OCI-LY3 (cell line): ENCODE data around the gene ST6GALNAC2.

Source experiments
- H2AFZ ChIP-seq: fragments of 200-600, 300-600 bp; shearing (Covaris generic); 2 replicates; pipeline ENCODE4 v1.6.0; 2014; ENCODE audit warnings: antibody characterized with exemption, low read depth, low read length
- H3K27ac ChIP-seq: fragments of 200-600, 300-600 bp; sonication (generic); 2 replicates; pipeline ENCODE4 v1.5.1; 2014; ENCODE audit warnings: mild to moderate bottlenecking, low read length, moderate library complexity, mixed read lengths
- H3K27me3 ChIP-seq: fragments of 200-600, 300-600 bp; sonication (generic); 2 replicates; pipeline ENCODE4 v1.6.1; 2014; ENCODE audit warnings: low read depth, low read length, mixed read lengths
- H3K36me3 ChIP-seq: fragments of 200-600, 300-600 bp; sonication (generic); replicated peaks from 2 replicates; pipeline ENCODE3; 2014; ENCODE audit warnings: low read depth, low read length, mixed read lengths
- H3K4me1 ChIP-seq: fragments of 300-600, 200-600 bp; sonication (generic); 2 replicates; pipeline ENCODE4 v1.6.1; 2014; ENCODE audit warnings: low read length, mixed read lengths
- H3K4me2 ChIP-seq: fragments of 200-600, 300-600 bp; sonication (generic); 2 replicates; pipeline ENCODE4 v1.6.1; 2014; ENCODE audit warnings: low read length, mixed read lengths
- H3K4me3 ChIP-seq: fragments of 300-600, 200-600 bp; sonication (generic); 2 replicates; pipeline ENCODE4 v1.5.1; 2014; ENCODE audit warnings: antibody characterized with exemption, mild to moderate bottlenecking, low read length, moderate library complexity
- H3K79me2 ChIP-seq: fragments of 300-600, 200-600 bp; shearing (Covaris generic); 2 replicates; pipeline ENCODE4 v1.6.1; 2014; ENCODE audit warnings: mild to moderate bottlenecking, low read length, mixed read lengths
- H3K9ac ChIP-seq: fragments of 300-600, 200-600 bp; shearing (Covaris generic); 2 replicates; pipeline ENCODE4 v1.6.0; 2014; ENCODE audit warnings: mild to moderate bottlenecking, low read length, moderate library complexity
- H3K9me3 ChIP-seq: fragments of 200-600, 300-600 bp; shearing (Covaris generic); 2 replicates; pipeline ENCODE4 v1.6.1; 2014; ENCODE audit warnings: low read length, mixed read lengths; ENCODE audit not compliant: insufficient read depth
- H4K20me1 ChIP-seq: fragments of 200-600, 300-600 bp; sonication (generic); 2 replicates; pipeline ENCODE4 v1.6.1; 2016; ENCODE audit warnings: low read length, mixed read lengths; ENCODE audit not compliant: insufficient read depth
- EZH2phosphoT487 ChIP-seq: fragments of 200-600 bp; shearing (Covaris generic); IDR thresholded peaks from 2 replicates; pipeline ENCODE4 v1.6.1; 2018; ENCODE audit warnings: antibody characterized with exemption, mixed run types, low read depth
- TF ChIP-seq, protein P1 (sequence below): fragments of 200-600, 300-600 bp; sonication (generic); IDR thresholded peaks from 2 replicates; pipeline ENCODE4 v1.5.1; 2014; ENCODE audit warnings: antibody characterized with exemption, low read length, low read depth

The ST6GALNAC2 gene

DNA sequence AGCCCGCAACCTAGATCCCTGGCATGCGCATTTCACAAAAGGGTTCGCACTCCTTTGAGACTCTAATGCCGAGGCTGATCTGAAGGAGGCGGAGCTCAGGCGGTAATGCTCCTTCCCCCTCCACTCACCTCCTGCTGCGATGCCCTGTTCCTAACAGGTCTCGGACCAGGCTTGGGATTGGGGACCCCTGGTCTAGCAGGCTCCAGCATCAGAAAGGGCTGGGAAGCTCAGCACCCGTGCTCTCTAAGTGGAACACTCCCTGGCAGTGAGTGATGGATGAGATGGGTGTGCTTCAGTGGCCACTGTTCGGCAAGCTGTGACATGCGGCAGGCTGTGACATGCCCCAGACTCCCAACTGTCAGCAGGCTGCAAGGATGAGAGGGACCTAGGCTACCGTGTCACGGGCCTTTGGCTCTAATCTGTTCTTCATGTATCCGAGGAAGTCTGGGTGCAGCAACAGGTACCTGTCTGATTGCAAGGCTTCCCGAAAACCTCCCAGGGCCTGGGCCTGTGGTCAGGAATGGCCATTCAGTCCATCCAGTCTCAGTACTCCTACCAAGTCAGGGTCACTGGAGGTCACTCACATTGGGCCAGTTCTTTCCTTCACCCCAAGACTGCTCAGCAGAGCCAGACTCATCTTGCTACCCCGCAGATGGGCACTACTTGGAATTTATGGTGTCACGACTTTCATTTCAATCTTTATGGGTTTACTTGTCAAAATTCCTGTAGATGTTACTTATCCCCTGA lies 1.3 kb upstream of the ST6GALNAC2 start:
- Histone ChIP-seq H3K79me2 (no peaks in the 10 kb centered on the region), H3K9ac (no peak overlapping the region), H3K4me1 (no peaks in the 10 kb centered on the region), H3K4me3 (no peak overlapping the region), H2AFZ (no peak overlapping the region), H3K4me2 (no peak overlapping the region), H3K36me3 (no peaks in the 10 kb centered on the region), H3K27ac (no peak overlapping the region), H3K27me3 (no peaks in the 10 kb centered on the region), H4K20me1 (no peaks in the 10 kb centered on the region), H3K9me3 (no peaks in the 10 kb centered on the region)
- no peak for TF ChIP-seq EZH2phosphoT487
- TF ChIP-seq, protein P1, sequence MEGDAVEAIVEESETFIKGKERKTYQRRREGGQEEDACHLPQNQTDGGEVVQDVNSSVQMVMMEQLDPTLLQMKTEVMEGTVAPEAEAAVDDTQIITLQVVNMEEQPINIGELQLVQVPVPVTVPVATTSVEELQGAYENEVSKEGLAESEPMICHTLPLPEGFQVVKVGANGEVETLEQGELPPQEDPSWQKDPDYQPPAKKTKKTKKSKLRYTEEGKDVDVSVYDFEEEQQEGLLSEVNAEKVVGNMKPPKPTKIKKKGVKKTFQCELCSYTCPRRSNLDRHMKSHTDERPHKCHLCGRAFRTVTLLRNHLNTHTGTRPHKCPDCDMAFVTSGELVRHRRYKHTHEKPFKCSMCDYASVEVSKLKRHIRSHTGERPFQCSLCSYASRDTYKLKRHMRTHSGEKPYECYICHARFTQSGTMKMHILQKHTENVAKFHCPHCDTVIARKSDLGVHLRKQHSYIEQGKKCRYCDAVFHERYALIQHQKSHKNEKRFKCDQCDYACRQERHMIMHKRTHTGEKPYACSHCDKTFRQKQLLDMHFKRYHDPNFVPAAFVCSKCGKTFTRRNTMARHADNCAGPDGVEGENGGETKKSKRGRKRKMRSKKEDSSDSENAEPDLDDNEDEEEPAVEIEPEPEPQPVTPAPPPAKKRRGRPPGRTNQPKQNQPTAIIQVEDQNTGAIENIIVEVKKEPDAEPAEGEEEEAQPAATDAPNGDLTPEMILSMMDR, result no peak

DNA sequence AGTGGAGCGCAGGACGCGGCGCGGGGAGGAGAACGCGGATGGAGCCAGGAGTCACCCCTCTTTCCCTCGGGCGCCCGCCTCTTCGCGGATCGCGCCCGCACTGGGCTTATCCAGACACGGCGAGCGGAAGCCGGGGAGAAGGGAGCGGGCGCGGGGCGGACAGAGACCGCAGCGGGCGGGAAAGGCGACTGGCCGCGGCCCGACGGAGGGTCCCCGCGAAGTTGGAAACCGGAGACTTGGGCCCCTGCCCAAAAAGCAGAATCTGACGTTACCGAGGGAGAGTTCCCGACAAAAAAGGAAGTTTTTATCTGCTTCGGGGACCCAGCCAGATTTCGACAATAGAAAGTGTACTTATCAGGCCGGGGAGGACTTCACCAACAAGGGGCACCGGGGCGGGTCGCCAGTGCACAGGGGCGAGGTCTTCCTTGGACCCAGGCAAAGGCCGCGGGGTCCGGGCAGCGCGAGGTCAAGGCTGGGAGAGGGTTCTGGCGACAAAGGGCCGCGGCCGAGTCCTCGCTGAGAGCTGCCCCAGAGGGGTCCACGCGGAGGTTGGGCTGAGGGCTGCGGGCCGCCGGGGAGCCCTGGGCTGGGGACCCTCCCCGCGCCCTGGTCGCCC lies 519 bp downstream of the ST6GALNAC2 start:
- no peaks in the 10 kb centered on the region for H3K79me2 ChIP-seq
- H2AFZ ChIP-seq, result no peak overlapping the region
- H4K20me1 ChIP-seq, result no peaks in the 10 kb centered on the region
- TF ChIP-seq, protein P1, result no peak
- no peak for TF ChIP-seq EZH2phosphoT487
- no peaks in the 10 kb centered on the region for H3K9me3 ChIP-seq
- no peak overlapping the region for H3K4me2 ChIP-seq
- no peaks in the 10 kb centered on the region for H3K27me3 ChIP-seq
- no peaks in the 10 kb centered on the region for H3K36me3 ChIP-seq
- H3K27ac ChIP-seq, result no peak overlapping the region
- H3K4me3 ChIP-seq, result no peak overlapping the region
- H3K4me1 ChIP-seq, result peaks cover 14% of the 10 kb centered on the region
- no peak overlapping the region for H3K9ac ChIP-seq

DNA sequence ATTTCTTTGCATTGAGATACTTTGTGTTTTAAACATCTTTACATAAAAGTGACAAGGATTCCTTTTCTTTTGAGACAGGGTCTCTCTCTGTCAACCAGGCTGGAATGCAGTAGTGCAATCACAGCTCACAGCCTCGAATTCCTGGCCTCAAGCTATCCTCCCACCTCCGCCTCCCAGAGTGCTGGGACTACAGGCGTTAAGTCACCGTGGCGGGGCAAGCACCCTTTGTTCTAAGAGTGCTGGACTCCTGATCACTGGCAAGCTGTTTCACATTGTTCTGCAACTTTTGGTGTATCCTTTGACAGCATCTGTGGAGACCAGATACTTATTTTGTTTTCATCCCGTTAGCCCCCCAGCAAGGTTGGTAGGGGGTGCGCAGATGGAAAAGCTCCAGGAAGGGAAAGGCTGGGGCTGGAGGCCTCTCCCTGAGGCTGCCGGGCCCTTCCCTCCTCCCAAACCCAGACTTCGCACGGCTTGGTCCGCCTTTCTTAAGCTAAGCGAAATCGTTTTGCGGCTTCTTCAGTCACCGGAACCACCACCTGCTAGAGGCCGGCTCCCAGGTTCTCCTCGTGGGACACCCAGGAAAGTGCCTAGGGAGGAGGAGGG lies 1.1 kb downstream of the ST6GALNAC2 start:
- Histone ChIP-seq H3K27me3 (no peaks in the 10 kb centered on the region), H2AFZ (no peak overlapping the region), H4K20me1 (no peaks in the 10 kb centered on the region), H3K4me1 (peaks cover 20% of the 10 kb centered on the region), H3K36me3 (no peaks in the 10 kb centered on the region), H3K27ac (no peak overlapping the region), H3K79me2 (no peaks in the 10 kb centered on the region), H3K9me3 (no peaks in the 10 kb centered on the region), H3K4me2 (no peak overlapping the region), H3K4me3 (no peak overlapping the region), H3K9ac (no peak overlapping the region)
- TF ChIP-seq EZH2phosphoT487, result no peak
- TF ChIP-seq, protein P1, result no peak

DNA sequence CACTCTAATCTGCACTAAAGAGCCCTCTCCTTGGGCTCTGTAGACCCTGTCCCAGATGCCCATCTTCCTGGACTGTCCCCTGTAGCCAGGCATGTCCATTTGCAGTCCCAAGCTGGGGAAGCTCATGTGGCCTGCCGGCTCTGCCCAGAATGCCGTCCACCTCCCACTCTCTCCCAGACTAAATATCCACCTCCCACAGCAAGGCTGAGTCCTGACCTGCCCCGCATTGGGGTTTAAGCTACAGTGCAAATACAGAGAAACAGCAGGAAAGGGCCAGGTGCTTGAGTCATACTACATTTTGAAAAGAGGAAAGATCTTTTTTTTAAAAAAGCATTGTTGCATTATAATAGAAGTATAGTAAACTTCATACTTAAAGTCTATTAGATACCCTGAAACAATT lies 3.0 kb downstream of the ST6GALNAC2 start:
- Histone ChIP-seq H3K4me2 (no peak overlapping the region), H3K4me3 (no peak overlapping the region), H3K9ac (no peak overlapping the region), H3K79me2 (no peaks in the 10 kb centered on the region), H3K9me3 (no peaks in the 10 kb centered on the region), H4K20me1 (no peaks in the 10 kb centered on the region), H3K27ac (no peak overlapping the region), H2AFZ (no peak overlapping the region), H3K27me3 (no peaks in the 10 kb centered on the region), H3K36me3 (no peaks in the 10 kb centered on the region), H3K4me1 (peaks cover 26% of the 10 kb centered on the region)
- TF ChIP-seq, protein P1, result no peak
- no peak for TF ChIP-seq EZH2phosphoT487
